ENCODE data around the gene CXorf65.

CXorf65 gene

GRCh38 chrX:71085900-71086299, 20.6 kb downstream of the CXorf65 start:
- DNase-seq (ENCODE audit: insufficient read length) (no peak), FAIRE-seq (no peak)
- no peak for TF ChIP-seq POLR2AphosphoS5 (IDR thresholded peaks at IDR 0.05; ENCODE audit: low read depth, low read length)
- TF ChIP-seq POLR2A (IDR thresholded peaks at IDR 0.05; ENCODE audit: low read depth, low read length) = no peak
- no peak for TF ChIP-seq TAF1 (IDR thresholded peaks at IDR 0.05; ENCODE audit: borderline replicate concordance, low read depth, low read length)

- DNase-seq (ENCODE audit: insufficient read length) = no peak
- no peak for TF ChIP-seq POLR2A (IDR thresholded peaks at IDR 0.05; ENCODE audit: low read depth, low read length)
- TF ChIP-seq POLR2AphosphoS5 (IDR thresholded peaks at IDR 0.05; ENCODE audit: low read depth, low read length) = no peak
- no peak for TF ChIP-seq TAF1 (IDR thresholded peaks at IDR 0.05; ENCODE audit: borderline replicate concordance, low read depth, low read length)
- no peak for FAIRE-seq
Measured at GRCh38 chrX:71082822-71083221, 23.7 kb downstream of the CXorf65 start.

GRCh38 chrX:71082124-71082647, 24.4 kb downstream of the CXorf65 start:
- no peak for DNase-seq (ENCODE audit: insufficient read length)

GRCh38 chrX:71081330-71082123, 25.0 kb downstream of the CXorf65 start:
- TF ChIP-seq POLR2A (IDR thresholded peaks at IDR 0.05; ENCODE audit: low read depth, low read length) = no peak
- TF ChIP-seq TAF1 (IDR thresholded peaks at IDR 0.05; ENCODE audit: borderline replicate concordance, low read depth, low read length) = no peak
- no peak for TF ChIP-seq POLR2AphosphoS5 (IDR thresholded peaks at IDR 0.05; ENCODE audit: low read depth, low read length)
- DNase-seq (ENCODE audit: insufficient read length) = no peak
- FAIRE-seq = no peak

More at GRCh38 chrX:71082124-71082647, 24.4 kb downstream of the CXorf65 start:
- no peak for FAIRE-seq
- no peak for TF ChIP-seq TAF1 (IDR thresholded peaks at IDR 0.05; ENCODE audit: borderline replicate concordance, low read depth, low read length)
- no peak for TF ChIP-seq POLR2A (IDR thresholded peaks at IDR 0.05; ENCODE audit: low read depth, low read length)
- no peak for TF ChIP-seq POLR2AphosphoS5 (IDR thresholded peaks at IDR 0.05; ENCODE audit: low read depth, low read length)

GRCh38 chrX:71070531-71070930, 36.0 kb downstream of the CXorf65 start:
- DNase-seq (ENCODE audit: insufficient read length) (no peak), FAIRE-seq (peak; percentile 66)
- no peak for TF ChIP-seq POLR2AphosphoS5 (IDR thresholded peaks at IDR 0.05; ENCODE audit: low read depth, low read length)
- no peak for TF ChIP-seq POLR2A (IDR thresholded peaks at IDR 0.05; ENCODE audit: low read depth, low read length)
- TF ChIP-seq TAF1 (IDR thresholded peaks at IDR 0.05; ENCODE audit: borderline replicate concordance, low read depth, low read length) = no peak

- peak; percentile 91 for FAIRE-seq
- DNase-seq (ENCODE audit: insufficient read length) = peak; percentile 64
- TF ChIP-seq POLR2A (IDR thresholded peaks at IDR 0.05; ENCODE audit: low read depth, low read length) (peak; percentile 74), TAF1 (IDR thresholded peaks at IDR 0.05; ENCODE audit: borderline replicate concordance, low read depth, low read length) (peak; percentile 33; the same call in 1 of the 2 replicates), POLR2AphosphoS5 (IDR thresholded peaks at IDR 0.05; ENCODE audit: low read depth, low read length) (peak; percentile 59)
Measured at GRCh38 chrX:71068044-71068918, 38.3 kb downstream of the CXorf65 start, which contains the start of gene SNX12. Gene SNX12 (minus strand): TSS chrX:71068334. CDS start chrX:71068306, 28 bp downstream.

GRCh38 chrX:71067712-71068043, 38.9 kb downstream of the CXorf65 start:
- TF ChIP-seq POLR2A (IDR thresholded peaks at IDR 0.05; ENCODE audit: low read depth, low read length) = no peak
- no peak for DNase-seq (ENCODE audit: insufficient read length)
- FAIRE-seq = no peak

- FAIRE-seq = no peak
- no peak for DNase-seq (ENCODE audit: insufficient read length)
- no peak for TF ChIP-seq POLR2AphosphoS5 (IDR thresholded peaks at IDR 0.05; ENCODE audit: low read depth, low read length)
- no peak for TF ChIP-seq TAF1 (IDR thresholded peaks at IDR 0.05; ENCODE audit: borderline replicate concordance, low read depth, low read length)
- no peak for TF ChIP-seq POLR2A (IDR thresholded peaks at IDR 0.05; ENCODE audit: low read depth, low read length)
Measured at GRCh38 chrX:71067089-71067488, 39.5 kb downstream of the CXorf65 start.

GRCh38 chrX:71060127-71060526, 46.4 kb downstream of the CXorf65 start:
- no peak for TF ChIP-seq POLR2AphosphoS5 (IDR thresholded peaks at IDR 0.05; ENCODE audit: low read depth, low read length)
- TF ChIP-seq TAF1 (IDR thresholded peaks at IDR 0.05; ENCODE audit: borderline replicate concordance, low read depth, low read length) = no peak
- no peak for TF ChIP-seq POLR2A (IDR thresholded peaks at IDR 0.05; ENCODE audit: low read depth, low read length)
- FAIRE-seq (no peak), DNase-seq (ENCODE audit: insufficient read length) (no peak)

- no peak for TF ChIP-seq POLR2AphosphoS5 (IDR thresholded peaks at IDR 0.05; ENCODE audit: low read depth, low read length)
- TF ChIP-seq POLR2A (IDR thresholded peaks at IDR 0.05; ENCODE audit: low read depth, low read length) = no peak
- TF ChIP-seq TAF1 (IDR thresholded peaks at IDR 0.05; ENCODE audit: borderline replicate concordance, low read depth, low read length) = no peak
- DNase-seq (ENCODE audit: insufficient read length) (no peak), FAIRE-seq (no peak)
Measured at GRCh38 chrX:71057848-71058530, 48.6 kb downstream of the CXorf65 start.

GRCh38 chrX:71056867-71057266, 49.7 kb downstream of the CXorf65 start:
- TF ChIP-seq POLR2AphosphoS5 (IDR thresholded peaks at IDR 0.05; ENCODE audit: low read depth, low read length) (no peak), TAF1 (IDR thresholded peaks at IDR 0.05; ENCODE audit: borderline replicate concordance, low read depth, low read length) (no peak), POLR2A (IDR thresholded peaks at IDR 0.05; ENCODE audit: low read depth, low read length) (no peak)
- no peak for DNase-seq (ENCODE audit: insufficient read length)
- FAIRE-seq = no peak
